Ectodermal cell (in vitro differentiated cells): Measurements from ENCODE around the gene LGALS14. TPM values are rescaled to one million over a fixed set of nuclear protein-coding genes. Genes with fewer than 3 reads are reported as not detected.
"Not testable (repeated sequence)": the region's sequence is repeated elsewhere in the genome, so short reads cannot be mapped to it uniquely, and the experiment has no call there.

Experiments used
- H3K27ac ChIP-seq: 2 replicates; pipeline ENCODE4 v1.7.0; 2013; ENCODE audit warnings: mild to moderate bottlenecking, low read depth, low read length; ENCODE audit not compliant: insufficient read depth, poor library complexity, severe bottlenecking
- H3K27me3 ChIP-seq: 2 replicates; pipeline ENCODE4 v1.7.0; 2013; ENCODE audit warnings: mild to moderate bottlenecking, low read length; ENCODE audit not compliant: insufficient read depth, control insufficient read depth, poor library complexity, severe bottlenecking
- H3K36me3 ChIP-seq: one replicate; pipeline ENCODE4 v1.7.0; 2013; ENCODE audit warnings: low read length; ENCODE audit not compliant: control insufficient read depth, insufficient read depth
- H3K4me1 ChIP-seq: one replicate; pipeline ENCODE4 v1.7.0; 2013; ENCODE audit warnings: low read length; ENCODE audit not compliant: control insufficient read depth, insufficient read depth
- H3K4me3 ChIP-seq: 2 replicates; pipeline ENCODE4 v1.7.0; 2013; ENCODE audit warnings: low read depth, low read length, control low read depth; ENCODE audit not compliant: insufficient read depth
- H3K9me3 ChIP-seq: 2 replicates; pipeline ENCODE4 v1.7.0; 2013; ENCODE audit warnings: mild to moderate bottlenecking, low read length, moderate library complexity; ENCODE audit not compliant: control insufficient read depth
- WGBS, 2 experiments: methylation state at CpG; one replicate each; pipeline ENCODE4 v1.1.7; 2013; ENCODE audit warnings: missing lambda C conversion rate in 2 of 2; 5-methylcytosine and 5-hydroxymethylcytosine counted together
- polyA plus RNA-seq, 4 experiments: library from polyadenylated mRNA; stranded (reverse); fragments of 50-300 nt; gene quantifications; one replicate each; pipeline ENCODE4 v1.2.3, GENCODE V29; 2013

The LGALS14 gene
- polyA plus RNA-seq (2013, experiment 1 of 4): not detected
- not detected for polyA plus RNA-seq (2013, experiment 2 of 4)
- polyA plus RNA-seq (2013, experiment 3 of 4): not detected
- not detected for polyA plus RNA-seq (2013, experiment 4 of 4)

DNA sequence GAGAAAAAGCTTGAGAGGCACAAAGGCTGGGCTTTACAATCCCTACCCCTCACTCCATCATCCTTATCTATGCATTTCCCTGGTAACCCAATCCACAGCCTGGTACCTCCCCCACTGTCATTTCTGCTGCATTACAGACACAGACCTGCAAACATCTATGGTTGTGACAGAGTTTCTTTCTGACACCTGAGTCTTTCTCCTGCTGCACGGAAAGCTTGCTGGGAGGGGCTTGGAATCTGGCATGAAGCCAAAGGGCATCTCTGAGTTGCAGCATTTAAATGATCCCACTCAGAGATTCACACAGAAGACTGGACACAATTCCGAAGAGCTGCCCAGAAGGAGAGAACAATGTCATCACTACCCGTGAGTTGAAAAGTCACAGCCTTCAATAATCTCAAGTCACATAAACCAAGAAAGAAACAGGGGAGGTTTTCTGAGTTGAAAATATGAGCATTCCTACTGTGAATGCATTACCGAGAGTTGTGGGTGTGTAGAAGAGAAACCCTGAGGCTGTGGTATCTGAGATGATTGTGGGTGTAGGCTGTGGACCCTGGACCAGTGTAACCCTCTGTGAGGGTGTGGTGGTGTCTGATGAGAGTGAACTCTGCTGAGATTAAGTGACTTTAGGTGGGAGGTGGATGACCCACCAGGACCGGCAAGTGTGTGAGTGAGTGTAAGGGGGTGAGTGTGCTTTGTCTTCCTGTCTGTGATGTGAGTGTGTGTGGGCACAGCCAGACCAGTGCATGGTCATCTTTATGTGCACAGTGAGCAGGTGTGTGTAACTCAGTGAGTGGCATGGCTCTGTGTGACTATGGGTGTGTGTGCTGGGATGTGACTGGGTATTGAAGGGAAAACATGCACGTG, at the start of gene LGALS14:
TSS of gene LGALS14 (plus strand) at position 301 of the 864 bp plus-strand sequence. CDS start at position 349, 48 bp downstream.
- WGBS, 2 experiments: 74 to 75% methylated on average over 5 to 6 of the region's 6 CpGs
- Histone ChIP-seq H3K9me3 (no peaks in the 10 kb centered on the region), H3K36me3 (no peaks in the 10 kb centered on the region)

GRCh38 chr19:39655613-39656012, 48.7 kb upstream of the LGALS14 start, which contains the start of gene LGALS16:
TSS of gene LGALS16 (plus strand) at chr19:39655913. CDS start at chr19:39655962, 49 bp downstream.
- no peaks in the 10 kb centered on the region for H3K27me3 ChIP-seq
- WGBS, 2 experiments: 53 to 59% methylated on average over 3 of the region's 3 CpGs
- H3K4me3 ChIP-seq: no peak within 1 kb of the TSS
- H3K4me1 ChIP-seq: no peaks in the 10 kb centered on the region
- H3K27ac ChIP-seq: no peak within 1 kb of the TSS
- H3K36me3 ChIP-seq: no peaks in the 10 kb centered on the region
- H3K9me3 ChIP-seq: no peaks in the 10 kb centered on the region

More for the DNA sequence above, at the start of gene LGALS14:
- Histone ChIP-seq H3K4me3 (no peak within 1 kb of the TSS), H3K27me3 (no peaks in the 10 kb centered on the region), H3K27ac (no peak within 1 kb of the TSS), H3K4me1 (no peaks in the 10 kb centered on the region)

- 85 to 89% methylated on average over 4 of the region's 4 CpGs for WGBS, 2 experiments
- Histone ChIP-seq H3K4me1 (no peaks in the 10 kb centered on the region), H3K27me3 (no peaks in the 10 kb centered on the region), H3K36me3 (no peaks in the 10 kb centered on the region), H3K4me3 (no peak overlapping the region), H3K27ac (no peak overlapping the region), H3K9me3 (no peaks in the 10 kb centered on the region)
Measured at GRCh38 chr19:39659791-39660190, 44.5 kb upstream of the LGALS14 start.

- 74 to 84% methylated on average over 4 of the region's 4 CpGs for WGBS, 2 experiments
- Histone ChIP-seq H3K4me1 (no peaks in the 10 kb centered on the region), H3K4me3 (no peak overlapping the region), H3K36me3 (no peaks in the 10 kb centered on the region), H3K27ac (no peak overlapping the region), H3K9me3 (no peaks in the 10 kb centered on the region), H3K27me3 (no peaks in the 10 kb centered on the region)
Measured at GRCh38 chr19:39660661-39661060, 43.6 kb upstream of the LGALS14 start.

DNA sequence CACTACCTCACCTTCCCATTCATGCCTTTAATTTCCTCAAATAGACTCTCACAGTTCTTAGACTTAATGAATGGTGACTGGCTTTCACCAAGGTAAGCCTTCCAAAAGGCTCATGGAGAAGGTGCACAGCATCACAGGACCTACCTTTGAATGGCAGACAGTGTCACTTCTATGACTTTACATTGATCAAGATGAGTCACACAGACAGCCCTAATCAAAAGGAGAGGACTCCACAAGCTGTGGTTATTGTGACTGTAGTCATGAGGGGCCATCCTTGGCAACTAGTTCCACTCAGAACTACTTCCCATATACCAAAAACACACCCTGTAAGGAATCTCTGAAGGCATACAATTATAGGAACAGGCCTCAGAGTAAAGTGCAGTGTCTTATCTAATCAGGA, 42.7 kb upstream of the LGALS14 start:
- H3K27ac ChIP-seq: no peak overlapping the region

GRCh38 chr19:39669860-39670259, 34.4 kb upstream of the LGALS14 start:
- 79 to 86% methylated on average over 2 of the region's 3 CpGs for WGBS, 2 experiments
- not testable (repeated sequence) for H3K27ac ChIP-seq, H3K4me1 ChIP-seq, H3K4me3 ChIP-seq, H3K36me3 ChIP-seq, H3K9me3 ChIP-seq, H3K27me3 ChIP-seq

More for the DNA sequence above, 42.7 kb upstream of the LGALS14 start:
- no peak overlapping the region for H3K4me3 ChIP-seq
- no peaks in the 10 kb centered on the region for H3K9me3 ChIP-seq
- no peaks in the 10 kb centered on the region for H3K36me3 ChIP-seq
- H3K4me1 ChIP-seq: no peaks in the 10 kb centered on the region
- no peaks in the 10 kb centered on the region for H3K27me3 ChIP-seq

GRCh38 chr19:39670998-39671397, 33.3 kb upstream of the LGALS14 start:
- Histone ChIP-seq H3K4me1 (no peaks in the 10 kb centered on the region), H3K27me3 (no peaks in the 10 kb centered on the region), H3K27ac (no peak overlapping the region), H3K36me3 (no peaks in the 10 kb centered on the region), H3K9me3 (no peaks in the 10 kb centered on the region), H3K4me3 (no peak overlapping the region)
- 38 to 45% methylated on average over 2 to 3 of the region's 4 CpGs for WGBS, 2 experiments

DNA sequence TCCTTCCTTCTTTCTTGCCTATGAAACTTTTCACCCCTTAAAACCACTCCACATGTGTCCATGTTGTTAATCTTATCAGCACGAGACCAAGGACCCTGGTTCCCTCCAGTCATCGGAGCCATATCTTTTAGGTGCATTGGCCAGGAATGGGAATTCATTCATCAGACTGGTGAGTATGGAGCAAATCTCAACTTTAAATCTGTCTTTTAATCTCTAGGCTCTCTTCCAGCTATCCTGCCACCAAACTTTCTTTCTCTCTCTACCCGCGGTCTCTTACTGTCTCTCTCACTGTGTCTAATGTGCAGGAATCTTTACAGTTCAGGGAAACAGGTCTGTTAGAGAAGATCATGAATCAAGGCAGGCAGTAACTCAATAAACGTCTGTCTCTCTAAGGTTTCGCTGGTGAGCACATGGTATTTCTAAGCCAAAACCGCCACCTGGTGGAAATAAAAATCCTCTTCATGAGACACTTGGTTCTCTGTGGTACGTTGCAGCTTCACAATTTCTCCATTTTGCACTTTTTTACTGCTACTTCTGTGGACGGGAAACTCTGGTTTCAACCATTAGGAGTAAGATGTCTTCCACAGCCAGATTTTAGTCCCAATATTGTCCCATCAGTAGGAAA, 32.4 kb upstream of the LGALS14 start:
- Histone ChIP-seq H3K27me3 (no peaks in the 10 kb centered on the region), H3K4me1 (no peaks in the 10 kb centered on the region), H3K27ac (no peak overlapping the region), H3K4me3 (no peak overlapping the region), H3K36me3 (no peaks in the 10 kb centered on the region), H3K9me3 (no peaks in the 10 kb centered on the region)
- WGBS, 2 experiments: 20 to 28% methylated on average over 9 of the region's 9 CpGs

GRCh38 chr19:39672473-39672872, 31.8 kb upstream of the LGALS14 start:
- H3K4me1 ChIP-seq: no peaks in the 10 kb centered on the region
- no peaks in the 10 kb centered on the region for H3K36me3 ChIP-seq
- no peak overlapping the region for H3K27ac ChIP-seq
- H3K4me3 ChIP-seq: no peak overlapping the region
- WGBS, 2 experiments: 74 to 77% methylated on average over 5 of the region's 5 CpGs
- H3K9me3 ChIP-seq: no peaks in the 10 kb centered on the region
- no peaks in the 10 kb centered on the region for H3K27me3 ChIP-seq

- not testable (repeated sequence) for H3K27ac ChIP-seq, H3K4me3 ChIP-seq, H3K36me3 ChIP-seq, H3K4me1 ChIP-seq, H3K9me3 ChIP-seq, H3K27me3 ChIP-seq
- WGBS, 2 experiments: 26 to 29% methylated on average over 1 of the region's 1 CpG
Measured at GRCh38 chr19:39673862-39674261, 30.4 kb upstream of the LGALS14 start.
